ENCODE data around the gene HIGD1C. TPM values are rescaled to one million over a fixed set of nuclear protein-coding genes. Genes with fewer than 3 reads are reported as not detected.

HIGD1C gene
- total RNA-seq, 1 experiment from 2014 or later = not detected

- H3K4me3 Mint-ChIP-seq = no peak overlapping the region
- H3K27ac Mint-ChIP-seq = no peak overlapping the region
- Histone ChIP-seq H3K56ac (ENCODE audit: insufficient read length, low read depth, low read length) (no peak overlapping the region), H4K5ac (ENCODE audit: insufficient read length, low read depth, low read length) (no peak overlapping the region), H4K20me1 (ENCODE audit: control insufficient read depth, insufficient read depth, insufficient read length) (no peaks in the 10 kb centered on the region), H3T11ph (ENCODE audit: low read length) (no peak overlapping the region), H2AK5ac (ENCODE audit: insufficient read length, low read length) (no peak overlapping the region), H3K9me3 (ENCODE audit: control insufficient read depth, low read depth, low read length) (no peaks in the 10 kb centered on the region), H4K8ac (replicated peaks; ENCODE audit: insufficient read length, low read depth, low read length) (no peak overlapping the region), H3K23ac (ENCODE audit: insufficient read length, low read depth, low read length) (no peak overlapping the region), H2BK5ac (ENCODE audit: insufficient read length, low read length) (no peak overlapping the region), H2AFZ (ENCODE audit: low read length) (no peak overlapping the region), H3K9ac (ENCODE audit: extremely low read depth, insufficient read length, low read length) (no peak overlapping the region), H4K91ac (ENCODE audit: insufficient read length, low read depth, low read length) (no peak overlapping the region), H2BK12ac (ENCODE audit: insufficient read length, low read depth, low read length) (no peak overlapping the region), H3K14ac (ENCODE audit: insufficient read depth, low read length) (no peak overlapping the region), H3K27ac (ENCODE audit: insufficient read length, low read depth, low read length) (no peak overlapping the region), H3K27me3 (ENCODE audit: insufficient read depth, low read length) (no peaks in the 10 kb centered on the region), H3K79me1 (ENCODE audit: insufficient read depth, low read depth, low read length, poor library complexity, severe bottlenecking) (no peaks in the 10 kb centered on the region), H3K18ac (ENCODE audit: insufficient read length, low read depth, low read length) (no peak overlapping the region), H3K4me2 (ENCODE audit: insufficient read depth, insufficient read length, low read length) (no peak overlapping the region), H3K79me2 (ENCODE audit: insufficient read depth, low read length) (no peaks in the 10 kb centered on the region), H3K4me1 (ENCODE audit: insufficient read depth, low read length) (peaks cover 3% of the 10 kb centered on the region; the same call in 1 of the 2 replicates), H2BK20ac (ENCODE audit: low read depth, low read length, poor library complexity, severe bottlenecking) (no peak overlapping the region), H3K23me2 (ENCODE audit: insufficient read length, low read depth, low read length, poor library complexity, severe bottlenecking) (no peaks in the 10 kb centered on the region), H3K4ac (ENCODE audit: low read depth, low read length) (no peak overlapping the region), H2BK120ac (ENCODE audit: low read depth, low read length, poor library complexity, severe bottlenecking) (no peak overlapping the region), H2BK15ac (ENCODE audit: low read depth, low read length) (no peak overlapping the region)
- no peaks in the 10 kb centered on the region for H3K9me3 Mint-ChIP-seq
- H3K4me1 Mint-ChIP-seq = peaks cover 6 to 8% of the 10 kb centered on the region in 2 experiments
- WGBS (ENCODE audit: extremely low coverage, insufficient read length, low lambda C conversion rate) = no CpG with 5 or more reads among the region's 7 CpGs
- no peak for DNase-seq
- H3K27me3 Mint-ChIP-seq (ENCODE audit: low read depth) = no peaks in the 10 kb centered on the region
- no peak for TF ChIP-seq CTCF (conservative IDR thresholded peaks at IDR 0.05)
- peaks cover 34 to 59% (median 50%) of the 10 kb centered on the region in 3 experiments; a peak in 6 of 7 replicates for H3K36me3 Mint-ChIP-seq (ENCODE audit: insufficient read depth in 1 of 3, low read depth in 3 of 3)
These were observed 47.9 kb downstream of the HIGD1C start for GRCh38 chr12:51000245-51000644.

All from H9 (cell line).